ENCODE measurements around the gene TWNK.

- no peak for TF ChIP-seq CTCF (tag by site-specific recombination; IDR thresholded peaks at IDR 0.05)
- no peak for TF ChIP-seq ZNF558 (tag by site-specific recombination; IDR thresholded peaks at IDR 0.05)
- no peak for TF ChIP-seq ZNF571 (tag by site-specific recombination; IDR thresholded peaks at IDR 0.05)
- TF ChIP-seq ZNF785 (tag by site-specific recombination; IDR thresholded peaks at IDR 0.05) = no peak
- no peak for TF ChIP-seq ZSCAN18 (tag by site-specific recombination; IDR thresholded peaks at IDR 0.05)
- no peak; the same call in 1 of the 2 replicates for TF ChIP-seq KLF8 (tag by site-specific recombination; IDR thresholded peaks at IDR 0.05)
- no peak for TF ChIP-seq ZNF530 (tag by site-specific recombination; IDR thresholded peaks at IDR 0.05; ENCODE audit: low read depth)
- TF ChIP-seq YY2 (tag by site-specific recombination; IDR thresholded peaks at IDR 0.05) = no peak
- TF ChIP-seq ZNF121 (tag by site-specific recombination; IDR thresholded peaks at IDR 0.05) = no peak
- no peak for TF ChIP-seq ZNF10 (tag by site-specific recombination; IDR thresholded peaks at IDR 0.05)
- TF ChIP-seq SP2 (tag by site-specific recombination; IDR thresholded peaks at IDR 0.05) = no peak; the same call in none of the 2 replicates
- TF ChIP-seq GLIS2 (tag by site-specific recombination; IDR thresholded peaks at IDR 0.05) = peak; percentile 99
- TF ChIP-seq ZNF561 (tag by site-specific recombination; IDR thresholded peaks at IDR 0.05; ENCODE audit: borderline replicate concordance) = 0 out of 2 replicates have a peak, but pooled peaks have one; percentile 17
Measured at GRCh38 chr10:100998183-100998990, 11.0 kb downstream of the TWNK start.
